Transverse colon (tissue), 4 donors: ENCODE measurements around the gene PFKFB3. TPM values are rescaled to one million over a fixed set of nuclear protein-coding genes. Genes with fewer than 3 reads are reported as not detected.

Experiments
- DNase-seq: peaks from one replicate; pipeline ENCODE4 v3.0.0-alpha.2; 2019
- H3K27ac ChIP-seq, 4 donors: fragments of 200-600 bp; sonication (generic); 2 replicates each; pipeline ENCODE4 v1.5.1; 2016 to 2018; ENCODE audit warnings: inconsistent platforms in 4 of 4
- H3K27me3 ChIP-seq: fragments of 200-600 bp; sonication (generic); 2 replicates; pipeline ENCODE4 v1.5.1; 2017; ENCODE audit warnings: inconsistent platforms
- H3K36me3 ChIP-seq, 4 donors: fragments of 200-600 bp; sonication (generic); 2 replicates each; pipeline ENCODE4 v1.5.1; 2017 to 2019; ENCODE audit warnings: inconsistent platforms in 4 of 4
- H3K4me1 ChIP-seq, 4 donors: fragments of 200-600 bp; sonication (generic); 2 replicates each; pipeline ENCODE4 v1.5.1; 2017 to 2020; ENCODE audit warnings: inconsistent platforms in 4 of 4
- H3K4me3 ChIP-seq, 4 donors: fragments of 200-600 bp; sonication (generic); 1 replicate in 1 of 4; 2 replicates in 3 of 4; pipeline versions ENCODE4 v1.5.1 to v1.6.1; 2017 to 2019; ENCODE audit warnings: inconsistent platforms in 4 of 4
- H3K9me3 ChIP-seq, 2 donors: fragments of 200-600 bp; sonication (generic); 2 replicates each; pipeline ENCODE4 v1.5.1; 2017 to 2019; ENCODE audit warnings: inconsistent platforms in 2 of 2
- EP300 ChIP-seq: sonication (generic); formaldehyde crosslinking; IDR thresholded peaks from one replicate; pipeline ENCODE4 v1.6.1; 2017; ENCODE audit warnings: antibody characterized with exemption, low read depth
- POLR2A ChIP-seq: fragments of 450-650 bp; IDR thresholded peaks from one replicate; pipeline ENCODE4 v1.6.1; 2016; ENCODE audit warnings: antibody characterized with exemption, mild to moderate bottlenecking, moderate library complexity
- POLR2AphosphoS5 ChIP-seq, 3 donors: sonication (generic); formaldehyde crosslinking; IDR thresholded peaks; one replicate each; pipeline ENCODE4 v1.6.1; 2016; ENCODE audit warnings: antibody characterized with exemption in 3 of 3
- WGBS, 2 donors: methylation state at CpG; one replicate each; pipeline ENCODE4 v1.1.5; 2018; ENCODE audit warnings: low coverage in 1 of 2; 5-methylcytosine and 5-hydroxymethylcytosine counted together
- in situ Hi-C, 4 donors: fragments of 200-750 bp; cut with MboI; loops; one replicate each; pipeline versions ENCODE4 v1.15.0 to v1.15.1; 2017; ENCODE audit warnings: low sequenced_read_pairs in 3 of 4, low pct_ligation_motif_present in 1 of 4, low pct_unique_long_range_greater_than_20kb in 1 of 4
- intact Hi-C: fragments of 100-400 bp; cut with DNase I; formaldehyde crosslinking; loops from one replicate; pipeline ENCODE4 v1.15.1; 2023; ENCODE audit warnings: low total_unique reads
- total RNA-seq, 4 donors: library from RNA; depleted of rRNA; stranded (reverse); fragments of >200 nt; gene quantifications; one replicate each; pipeline ENCODE4 v1.1.0, GENCODE V29; 2016
- TF ChIP-seq, protein P1 (sequence below), 5 experiments: fragments of 200-600 bp in 3 of 5; fragments of 450-650 bp in 2 of 5; sonication (generic) in 3 of 5; IDR thresholded peaks; 1 replicate in 2 of 5; 2 replicates in 3 of 5; pipeline ENCODE4 v1.5.1; 2016 to 2017; ENCODE audit warnings: antibody characterized with exemption in 5 of 5, inconsistent platforms in 3 of 5, mild to moderate bottlenecking in 2 of 5, moderate library complexity in 1 of 5

PFKFB3 gene
- total RNA-seq, 4 donors from 2014 or later = 16.9 to 29.9 (median 20.2) TPM

DNA sequence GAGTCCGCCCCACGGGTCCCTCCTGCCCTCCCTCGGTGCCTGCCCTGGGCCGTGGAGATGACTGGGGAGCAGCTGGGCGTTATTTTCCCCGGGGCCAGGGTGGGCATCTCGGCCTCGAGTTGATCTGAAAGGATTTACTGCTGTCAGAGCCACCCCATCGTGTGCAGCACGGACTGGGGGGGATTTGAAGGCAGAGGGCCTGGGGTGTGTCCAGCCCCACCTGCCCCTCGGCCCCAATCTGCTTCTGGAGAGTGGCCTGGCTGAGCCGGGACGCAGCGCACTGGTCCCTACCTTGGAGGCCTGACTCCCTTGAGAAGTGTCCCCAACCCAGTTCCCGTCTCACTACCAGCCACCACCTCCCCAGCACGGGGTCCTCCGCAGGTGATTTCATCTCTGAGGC is 24.2 kb upstream of the PFKFB3 start:
- peaks cover 4 to 22% (median 13%) of the 10 kb centered on the region in 4 donors for H3K4me1 ChIP-seq
- H3K36me3 ChIP-seq = no peaks in the 10 kb centered on the region
- no peaks in the 10 kb centered on the region for H3K9me3 ChIP-seq
- TF ChIP-seq, protein P1, sequence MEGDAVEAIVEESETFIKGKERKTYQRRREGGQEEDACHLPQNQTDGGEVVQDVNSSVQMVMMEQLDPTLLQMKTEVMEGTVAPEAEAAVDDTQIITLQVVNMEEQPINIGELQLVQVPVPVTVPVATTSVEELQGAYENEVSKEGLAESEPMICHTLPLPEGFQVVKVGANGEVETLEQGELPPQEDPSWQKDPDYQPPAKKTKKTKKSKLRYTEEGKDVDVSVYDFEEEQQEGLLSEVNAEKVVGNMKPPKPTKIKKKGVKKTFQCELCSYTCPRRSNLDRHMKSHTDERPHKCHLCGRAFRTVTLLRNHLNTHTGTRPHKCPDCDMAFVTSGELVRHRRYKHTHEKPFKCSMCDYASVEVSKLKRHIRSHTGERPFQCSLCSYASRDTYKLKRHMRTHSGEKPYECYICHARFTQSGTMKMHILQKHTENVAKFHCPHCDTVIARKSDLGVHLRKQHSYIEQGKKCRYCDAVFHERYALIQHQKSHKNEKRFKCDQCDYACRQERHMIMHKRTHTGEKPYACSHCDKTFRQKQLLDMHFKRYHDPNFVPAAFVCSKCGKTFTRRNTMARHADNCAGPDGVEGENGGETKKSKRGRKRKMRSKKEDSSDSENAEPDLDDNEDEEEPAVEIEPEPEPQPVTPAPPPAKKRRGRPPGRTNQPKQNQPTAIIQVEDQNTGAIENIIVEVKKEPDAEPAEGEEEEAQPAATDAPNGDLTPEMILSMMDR (IDR thresholded peaks at IDR 0.05) = no peak
- no peak for TF ChIP-seq POLR2AphosphoS5 (IDR thresholded peaks at IDR 0.05)
- no peak for TF ChIP-seq POLR2A
- no peak for TF ChIP-seq EP300
- H3K4me3 ChIP-seq = no peak overlapping the region
- no peak overlapping the region for H3K27ac ChIP-seq
- in situ Hi-C loops (no loop called here), intact Hi-C loops (no loop called here)
- no peaks in the 10 kb centered on the region for H3K27me3 ChIP-seq
- DNase-seq = no peak
- WGBS, 2 donors = 79 to 100% methylated on average over 4 to 16 of the region's 17 CpGs

DNA sequence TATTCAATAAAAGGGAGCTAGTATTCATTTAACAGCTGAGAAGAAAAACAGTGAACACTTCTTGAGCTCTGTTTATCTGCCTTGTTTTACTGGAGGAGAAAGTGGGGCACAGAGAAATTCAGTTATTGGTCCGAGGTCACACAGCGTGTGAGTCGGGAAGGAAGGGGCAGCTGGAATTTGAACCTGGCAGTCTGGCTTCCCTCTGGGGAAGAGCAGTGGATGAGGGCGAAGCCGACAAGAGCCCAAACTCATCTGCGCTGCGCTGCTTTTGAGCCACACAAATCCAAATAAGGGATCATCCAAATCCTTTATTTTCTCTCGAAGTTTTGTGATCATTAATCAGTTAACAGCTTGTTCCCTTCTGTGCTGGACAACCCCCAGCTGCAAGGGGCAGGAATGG is 23.7 kb upstream of the PFKFB3 start:
- no peak for DNase-seq
- in situ Hi-C loops = no loop called here
- 61 to 67% methylated on average over 6 to 8 of the region's 8 CpGs for WGBS, 2 donors
- intact Hi-C loops = no loop called here
- H3K36me3 ChIP-seq = no peaks in the 10 kb centered on the region
- no peaks in the 10 kb centered on the region for H3K27me3 ChIP-seq
- TF ChIP-seq POLR2A (no peak), EP300 (no peak), POLR2AphosphoS5 (IDR thresholded peaks at IDR 0.05) (no peak)
- TF ChIP-seq, protein P1 (IDR thresholded peaks at IDR 0.05) = no peak
- no peak overlapping the region for H3K27ac ChIP-seq
- peaks cover 3 to 18% (median 13%) of the 10 kb centered on the region in 4 donors for H3K4me1 ChIP-seq
- H3K9me3 ChIP-seq = no peaks in the 10 kb centered on the region
- no peak overlapping the region for H3K4me3 ChIP-seq

DNA sequence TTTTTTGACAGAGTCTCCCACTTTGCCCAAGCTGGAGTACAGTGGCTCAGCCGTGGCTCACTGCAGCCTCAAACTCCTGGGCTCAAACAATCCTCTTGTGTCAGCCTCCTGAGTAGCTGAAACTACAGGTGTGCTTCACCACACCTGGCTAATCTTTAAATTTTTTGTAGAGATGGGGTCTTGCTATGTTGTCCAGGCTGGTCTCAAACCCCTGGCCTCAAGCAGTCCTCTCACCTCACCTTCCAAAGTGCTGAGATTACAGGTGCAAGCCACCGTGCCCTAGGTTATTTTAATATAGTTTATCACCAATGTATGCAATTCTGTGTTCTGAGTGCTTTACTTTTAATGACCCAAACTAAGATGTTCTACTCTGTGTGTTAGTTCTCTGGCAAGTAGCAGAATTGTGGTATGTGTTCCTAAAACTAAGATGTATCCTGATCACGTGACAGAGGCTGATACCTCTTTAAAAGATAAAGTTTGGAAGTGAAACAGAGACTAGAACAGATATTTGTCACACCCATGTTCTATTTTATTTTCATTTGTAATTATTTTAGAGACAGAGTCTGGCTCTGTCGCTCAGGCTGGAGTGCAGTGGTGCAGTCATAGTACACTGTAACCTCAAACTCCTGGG is 22.1 kb upstream of the PFKFB3 start:
- Histone ChIP-seq H3K9me3 (no peaks in the 10 kb centered on the region), H3K4me1 (peaks cover 3 to 18% (median 13%) of the 10 kb centered on the region in 4 donors), H3K36me3 (no peaks in the 10 kb centered on the region), H3K27me3 (no peaks in the 10 kb centered on the region), H3K4me3 (no peak overlapping the region), H3K27ac (no peak overlapping the region)
- intact Hi-C loops = no loop called here
- no peak for TF ChIP-seq POLR2AphosphoS5 (IDR thresholded peaks at IDR 0.05)
- TF ChIP-seq, protein P1 (IDR thresholded peaks at IDR 0.05) = no peak
- no peak for TF ChIP-seq POLR2A
- TF ChIP-seq EP300 = no peak
- in situ Hi-C loops = no loop called here
- no peak for DNase-seq
- WGBS, 2 donors = 92 to 100% methylated on average over 3 to 4 of the region's 4 CpGs

DNA sequence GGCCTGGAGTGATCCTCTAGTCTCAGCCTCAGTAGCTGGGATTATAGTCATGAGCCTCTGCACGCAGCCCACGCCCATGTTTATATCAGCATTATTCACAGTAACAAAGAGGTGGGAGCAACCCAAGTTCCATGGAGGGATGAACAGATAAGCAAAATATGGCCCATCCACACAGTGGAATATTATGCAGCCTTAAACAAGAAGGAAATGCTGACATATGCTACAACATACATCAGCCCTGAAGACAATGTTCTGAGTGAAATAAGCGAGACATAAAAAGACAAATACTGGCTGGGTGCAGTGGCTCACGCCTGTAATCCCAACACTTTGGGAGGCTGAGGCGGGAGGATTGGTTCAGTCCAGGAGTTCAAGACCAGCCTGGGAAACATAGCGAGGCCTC is 21.5 kb upstream of the PFKFB3 start:
- H3K9me3 ChIP-seq = no peaks in the 10 kb centered on the region
- no peak for DNase-seq
- intact Hi-C loops (no loop called here), in situ Hi-C loops (no loop called here)
- TF ChIP-seq POLR2AphosphoS5 (IDR thresholded peaks at IDR 0.05) = no peak
- no peak for TF ChIP-seq POLR2A
- TF ChIP-seq, protein P1 (IDR thresholded peaks at IDR 0.05) = no peak
- TF ChIP-seq EP300 = no peak
- H3K27me3 ChIP-seq = no peaks in the 10 kb centered on the region
- H3K27ac ChIP-seq = no peak overlapping the region
- no peak overlapping the region for H3K4me3 ChIP-seq
- H3K4me1 ChIP-seq = peaks cover 3 to 16% (median 13%) of the 10 kb centered on the region in 4 donors
- H3K36me3 ChIP-seq = no peaks in the 10 kb centered on the region
- WGBS, 2 donors = 96 to 100% methylated on average over 1 to 6 of the region's 6 CpGs
